HG03064 (cell line): ENCODE measurements around the gene DSTYK.
"Not testable (repeated sequence)": the region's sequence is repeated elsewhere in the genome, so short reads cannot be mapped to it uniquely, and the experiment has no call there.

Source experiments
- ATAC-seq: cut with Tn5 transposase; IDR thresholded peaks from one replicate; pipeline ENCODE4 v1.9.1; 2021; ENCODE audit warnings: low read depth; ENCODE audit not compliant: unreplicated experiment

DSTYK gene

GRCh38 chr1:205241366-205242030 is 30.0 kb upstream of the DSTYK start:
- ATAC-seq: no peak

- no peak for ATAC-seq
Measured at GRCh38 chr1:205240569-205240968, 29.1 kb upstream of the DSTYK start.

GRCh38 chr1:205240118-205240517 is 28.6 kb upstream of the DSTYK start:
- no peak for ATAC-seq

- no peak for ATAC-seq
Measured at GRCh38 chr1:205239078-205239477, 27.6 kb upstream of the DSTYK start.

GRCh38 chr1:205237526-205238484 is 26.3 kb upstream of the DSTYK start:
- ATAC-seq: no peak

- ATAC-seq: no peak
Measured at GRCh38 chr1:205236951-205237475, 25.5 kb upstream of the DSTYK start.

- no peak for ATAC-seq
Measured at GRCh38 chr1:205236526-205236925, 25.0 kb upstream of the DSTYK start.

GRCh38 chr1:205235951-205236350 is 24.4 kb upstream of the DSTYK start:
- ATAC-seq: no peak

GRCh38 chr1:205233986-205234385 is 22.5 kb upstream of the DSTYK start:
- not testable (repeated sequence) for ATAC-seq

- ATAC-seq: no peak
Measured at GRCh38 chr1:205232945-205233397, 21.5 kb upstream of the DSTYK start.

GRCh38 chr1:205232127-205232820 is 20.8 kb upstream of the DSTYK start:
- ATAC-seq: no peak

GRCh38 chr1:205230982-205231381 is 19.5 kb upstream of the DSTYK start:
- ATAC-seq: no peak

- no peak for ATAC-seq
Measured at GRCh38 chr1:205229916-205230700, 18.6 kb upstream of the DSTYK start.

- no peak for ATAC-seq
Measured at GRCh38 chr1:205229399-205229871, 17.9 kb upstream of the DSTYK start.

- ATAC-seq: no peak
Measured at GRCh38 chr1:205228093-205228521, 16.6 kb upstream of the DSTYK start.

GRCh38 chr1:205227584-205228013 is 16.1 kb upstream of the DSTYK start, which contains the start of gene TMCC2:
Gene TMCC2 (plus strand): TSS chr1:205227946. CDS start chr1:205228565, 619 bp downstream.
- no peak for ATAC-seq

- ATAC-seq: no peak
Measured at GRCh38 chr1:205226868-205227583, 15.5 kb upstream of the DSTYK start.

GRCh38 chr1:205225901-205226765 is 14.6 kb upstream of the DSTYK start:
- no peak for ATAC-seq
